Measurements from ENCODE around the gene SLCO2A1. TPM values are rescaled to one million over a fixed set of nuclear protein-coding genes. Genes with fewer than 3 reads are reported as not detected.

Gene SLCO2A1
- total and polyA plus RNA-seq, 8 donors, result 1.9 to 121 (median 8.8) TPM

DNA sequence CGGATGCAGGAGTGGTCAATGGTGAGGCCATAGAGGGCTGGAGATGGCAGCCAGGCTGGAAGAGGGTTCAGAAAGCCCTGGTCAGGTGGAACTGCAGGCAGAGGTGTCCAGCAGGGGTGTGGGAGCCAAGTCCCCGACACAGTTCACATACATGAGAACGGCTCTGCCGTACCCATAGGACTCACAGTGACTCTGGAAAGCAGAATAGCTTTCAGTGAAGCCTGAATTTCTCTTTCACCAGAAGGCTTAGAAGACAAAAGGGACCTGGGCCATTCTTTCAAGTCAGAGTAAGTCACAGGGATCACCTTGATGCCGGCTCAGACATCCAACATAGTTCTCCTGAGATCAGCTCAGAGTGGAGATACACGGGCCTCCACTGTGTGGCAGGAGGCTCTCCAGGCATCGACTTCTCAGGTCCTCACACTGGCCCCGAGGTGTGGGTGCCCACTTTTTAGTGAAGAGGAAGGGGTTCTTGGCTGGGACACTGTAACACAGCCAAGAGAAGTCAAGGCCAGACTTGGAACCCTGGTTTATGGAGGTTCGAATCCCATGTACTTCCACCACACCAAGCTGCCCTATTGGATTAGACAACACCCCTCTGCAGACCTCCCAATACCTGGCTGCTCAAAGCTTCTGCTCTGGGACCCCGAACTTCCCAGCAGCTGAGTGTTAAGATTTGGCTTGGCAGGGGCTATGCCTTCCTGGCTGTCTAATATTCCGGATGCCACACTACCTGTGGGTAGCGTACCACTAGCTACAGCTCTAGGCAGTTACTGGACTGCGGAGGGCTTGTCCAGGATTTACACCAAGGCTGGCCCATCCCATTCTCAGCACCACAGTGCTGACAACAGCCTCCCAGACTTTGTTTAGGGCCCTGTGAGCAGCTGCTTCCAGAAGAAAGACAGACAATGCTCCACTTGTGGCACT, 93.6 kb downstream of the SLCO2A1 start:
- no peaks in the 10 kb centered on the region for H3K27me3 ChIP-seq
- no peaks in the 10 kb centered on the region for H3K9me3 ChIP-seq
- H3K36me3 ChIP-seq, result no peaks in the 10 kb centered on the region
- no peak for TF ChIP-seq POLR2AphosphoS5 (IDR thresholded peaks at IDR 0.05)
- TF ChIP-seq POLR2A (IDR thresholded peaks at IDR 0.05), result no peak
- TF ChIP-seq, protein P1, sequence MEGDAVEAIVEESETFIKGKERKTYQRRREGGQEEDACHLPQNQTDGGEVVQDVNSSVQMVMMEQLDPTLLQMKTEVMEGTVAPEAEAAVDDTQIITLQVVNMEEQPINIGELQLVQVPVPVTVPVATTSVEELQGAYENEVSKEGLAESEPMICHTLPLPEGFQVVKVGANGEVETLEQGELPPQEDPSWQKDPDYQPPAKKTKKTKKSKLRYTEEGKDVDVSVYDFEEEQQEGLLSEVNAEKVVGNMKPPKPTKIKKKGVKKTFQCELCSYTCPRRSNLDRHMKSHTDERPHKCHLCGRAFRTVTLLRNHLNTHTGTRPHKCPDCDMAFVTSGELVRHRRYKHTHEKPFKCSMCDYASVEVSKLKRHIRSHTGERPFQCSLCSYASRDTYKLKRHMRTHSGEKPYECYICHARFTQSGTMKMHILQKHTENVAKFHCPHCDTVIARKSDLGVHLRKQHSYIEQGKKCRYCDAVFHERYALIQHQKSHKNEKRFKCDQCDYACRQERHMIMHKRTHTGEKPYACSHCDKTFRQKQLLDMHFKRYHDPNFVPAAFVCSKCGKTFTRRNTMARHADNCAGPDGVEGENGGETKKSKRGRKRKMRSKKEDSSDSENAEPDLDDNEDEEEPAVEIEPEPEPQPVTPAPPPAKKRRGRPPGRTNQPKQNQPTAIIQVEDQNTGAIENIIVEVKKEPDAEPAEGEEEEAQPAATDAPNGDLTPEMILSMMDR (IDR thresholded peaks at IDR 0.05), result no peak
- TF ChIP-seq EP300 (IDR thresholded peaks at IDR 0.05), result no peak
- WGBS, 5 donors, result 84 to 92% (median 88%) methylated on average over 13 of the region's 13 CpGs
- H3K27ac ChIP-seq, result no peak overlapping the region
- intact Hi-C loops (cut with DNase I; ENCODE audit: low total_unique reads), result no loop called here
- peaks cover 0 to 4% (median 0%) of the 10 kb centered on the region in 4 donors for H3K4me1 ChIP-seq
- no peak overlapping the region for H3K4me3 ChIP-seq
- peak in 1 of 2 donors; percentile 4 for DNase-seq

GRCh38 chr3:133934996-133935842, 94.5 kb downstream of the SLCO2A1 start:
- Histone ChIP-seq H3K9me3 (no peaks in the 10 kb centered on the region), H3K27me3 (no peaks in the 10 kb centered on the region), H3K36me3 (no peaks in the 10 kb centered on the region), H3K27ac (no peak overlapping the region), H3K4me1 (peaks cover 0 to 4% (median 0%) of the 10 kb centered on the region in 4 donors), H3K4me3 (no peak overlapping the region)
- TF ChIP-seq, protein P1 (IDR thresholded peaks at IDR 0.05), result no peak
- TF ChIP-seq EP300 (IDR thresholded peaks at IDR 0.05) (no peak), POLR2A (IDR thresholded peaks at IDR 0.05) (no peak), POLR2AphosphoS5 (IDR thresholded peaks at IDR 0.05) (no peak)
- intact Hi-C loops (cut with DNase I; ENCODE audit: low total_unique reads), result no loop called here
- 87 to 98% (median 94%) methylated on average over 8 to 11 of the region's 11 CpGs for WGBS, 5 donors
- peak in 1 of 2 donors; percentile 23 for DNase-seq

GRCh38 chr3:133934073-133934970, 95.4 kb downstream of the SLCO2A1 start:
- peak; percentile 47 to 49 for DNase-seq
- 68 to 74% (median 72%) methylated on average over 6 to 10 of the region's 10 CpGs for WGBS, 5 donors
- intact Hi-C loops (cut with DNase I; ENCODE audit: low total_unique reads), result no loop called here
- no peaks in the 10 kb centered on the region for H3K9me3 ChIP-seq
- H3K4me3 ChIP-seq, result no peak overlapping the region
- H3K4me1 ChIP-seq, result peaks cover 0 to 4% (median 0%) of the 10 kb centered on the region in 4 donors
- H3K36me3 ChIP-seq, result no peaks in the 10 kb centered on the region
- H3K27ac ChIP-seq, result peak overlapping the region in 3 of 5 donors; percentile 9 to 16 (median 14)
- no peak for TF ChIP-seq POLR2A (IDR thresholded peaks at IDR 0.05)
- no peak for TF ChIP-seq POLR2AphosphoS5 (IDR thresholded peaks at IDR 0.05)
- TF ChIP-seq, protein P1 (IDR thresholded peaks at IDR 0.05), result no peak
- TF ChIP-seq EP300 (IDR thresholded peaks at IDR 0.05), result no peak
- no peaks in the 10 kb centered on the region for H3K27me3 ChIP-seq
